ES-I3 (cell line): Measurements from ENCODE around the gene NEURL1B.

Experiments
- H3K36me3 ChIP-seq: 2 replicates; pipeline ENCODE4 v1.6.1; 2013; ENCODE audit warnings: mild to moderate bottlenecking, low read length, control low read depth, moderate library complexity; ENCODE audit not compliant: insufficient read depth
- H3K4me1 ChIP-seq: 2 replicates; pipeline ENCODE4 v1.6.1; 2013; ENCODE audit warnings: mild to moderate bottlenecking, control low read depth, low read length; ENCODE audit not compliant: insufficient read depth
- H3K9ac ChIP-seq: 2 replicates; pipeline ENCODE4 v1.6.1; 2013; ENCODE audit warnings: low read depth, mild to moderate bottlenecking, low read length, moderate library complexity
- H3K9me3 ChIP-seq: 2 replicates; pipeline ENCODE4 v1.6.1; 2013; ENCODE audit warnings: mild to moderate bottlenecking, low read length, moderate library complexity; ENCODE audit not compliant: control insufficient read depth, insufficient read depth

Gene NEURL1B

GRCh38 chr5:172716796-172717313 lies 75.8 kb downstream of the NEURL1B start:
- H3K9ac ChIP-seq = 0 out of 2 replicates have a peak overlapping the region, but pooled peaks have one; percentile 11
- H3K36me3 ChIP-seq = no peaks in the 10 kb centered on the region
- H3K4me1 ChIP-seq = peaks cover 4% of the 10 kb centered on the region; the same call in 1 of the 2 replicates
- no peaks in the 10 kb centered on the region for H3K9me3 ChIP-seq

GRCh38 chr5:172717481-172718195 lies 76.6 kb downstream of the NEURL1B start:
- Histone ChIP-seq H3K9ac (no peak overlapping the region), H3K36me3 (no peaks in the 10 kb centered on the region), H3K4me1 (peaks cover 4% of the 10 kb centered on the region; the same call in 1 of the 2 replicates)

GRCh38 chr5:172718527-172719114 lies 77.6 kb downstream of the NEURL1B start:
- H3K9me3 ChIP-seq = no peaks in the 10 kb centered on the region
- H3K4me1 ChIP-seq = peaks cover 4% of the 10 kb centered on the region; the same call in 1 of the 2 replicates
- H3K36me3 ChIP-seq = no peaks in the 10 kb centered on the region
- H3K9ac ChIP-seq = no peak overlapping the region

More at GRCh38 chr5:172717481-172718195, 76.6 kb downstream of the NEURL1B start:
- H3K9me3 ChIP-seq = no peaks in the 10 kb centered on the region

GRCh38 chr5:172719211-172719610 lies 78.1 kb downstream of the NEURL1B start:
- no peaks in the 10 kb centered on the region for H3K9me3 ChIP-seq

GRCh38 chr5:172720655-172721054 lies 79.6 kb downstream of the NEURL1B start:
- no peaks in the 10 kb centered on the region for H3K9me3 ChIP-seq
- no peaks in the 10 kb centered on the region for H3K4me1 ChIP-seq
- no peak overlapping the region for H3K9ac ChIP-seq
- no peaks in the 10 kb centered on the region for H3K36me3 ChIP-seq

More at GRCh38 chr5:172719211-172719610, 78.1 kb downstream of the NEURL1B start:
- H3K4me1 ChIP-seq = peaks cover 4% of the 10 kb centered on the region; the same call in 1 of the 2 replicates
- no peaks in the 10 kb centered on the region for H3K36me3 ChIP-seq
- H3K9ac ChIP-seq = no peak overlapping the region

GRCh38 chr5:172721455-172722326 lies 80.6 kb downstream of the NEURL1B start:
- no peaks in the 10 kb centered on the region for H3K9me3 ChIP-seq
- H3K9ac ChIP-seq = no peak overlapping the region
- H3K4me1 ChIP-seq = no peaks in the 10 kb centered on the region
- no peaks in the 10 kb centered on the region for H3K36me3 ChIP-seq

GRCh38 chr5:172722327-172722815 lies 81.3 kb downstream of the NEURL1B start:
- Histone ChIP-seq H3K9ac (no peak overlapping the region), H3K9me3 (no peaks in the 10 kb centered on the region), H3K4me1 (no peaks in the 10 kb centered on the region), H3K36me3 (no peaks in the 10 kb centered on the region)

- H3K9me3 ChIP-seq = no peaks in the 10 kb centered on the region
- H3K9ac ChIP-seq = no peak overlapping the region
- H3K4me1 ChIP-seq = no peaks in the 10 kb centered on the region
- no peaks in the 10 kb centered on the region for H3K36me3 ChIP-seq
Observed at GRCh38 chr5:172723508-172723907, 82.4 kb downstream of the NEURL1B start.

- H3K4me1 ChIP-seq = no peaks in the 10 kb centered on the region
Observed at GRCh38 chr5:172724242-172725183, 83.5 kb downstream of the NEURL1B start.

GRCh38 chr5:172725273-172725672 lies 84.2 kb downstream of the NEURL1B start:
- Histone ChIP-seq H3K9me3 (no peaks in the 10 kb centered on the region), H3K36me3 (no peaks in the 10 kb centered on the region), H3K4me1 (no peaks in the 10 kb centered on the region), H3K9ac (no peak overlapping the region)

More at GRCh38 chr5:172724242-172725183, 83.5 kb downstream of the NEURL1B start:
- H3K9ac ChIP-seq = no peak overlapping the region
- H3K36me3 ChIP-seq = no peaks in the 10 kb centered on the region
- no peaks in the 10 kb centered on the region for H3K9me3 ChIP-seq

GRCh38 chr5:172725785-172726184 lies 84.7 kb downstream of the NEURL1B start:
- H3K9ac ChIP-seq = no peak overlapping the region
- no peaks in the 10 kb centered on the region for H3K36me3 ChIP-seq
- H3K9me3 ChIP-seq = no peaks in the 10 kb centered on the region
- H3K4me1 ChIP-seq = no peaks in the 10 kb centered on the region

GRCh38 chr5:172726966-172727365 lies 85.9 kb downstream of the NEURL1B start:
- Histone ChIP-seq H3K4me1 (no peaks in the 10 kb centered on the region), H3K9me3 (no peaks in the 10 kb centered on the region), H3K36me3 (no peaks in the 10 kb centered on the region), H3K9ac (no peak overlapping the region)

- Histone ChIP-seq H3K36me3 (no peaks in the 10 kb centered on the region), H3K9ac (no peak overlapping the region), H3K4me1 (no peaks in the 10 kb centered on the region)
Observed at GRCh38 chr5:172727551-172727950, 86.5 kb downstream of the NEURL1B start.

More at GRCh38 chr5:172727551-172727950, 86.5 kb downstream of the NEURL1B start:
- no peaks in the 10 kb centered on the region for H3K9me3 ChIP-seq
